ENCODE measurements around the gene OSBPL9.

The OSBPL9 gene

GRCh38 chr1:51649593-51650091 is 32.8 kb downstream of the OSBPL9 start:
- TF ChIP-seq CTCF (IDR thresholded peaks at IDR 0.05), result no peak
- H3K27ac ChIP-seq, result no peak overlapping the region
- no peaks in the 10 kb centered on the region for H3K27me3 ChIP-seq
- H3K4me1 ChIP-seq (ENCODE audit: control insufficient read depth in 1 of 2, insufficient read depth in 1 of 2, low read depth in 1 of 2, low read length in 1 of 2), result peaks cover 10 to 12% of the 10 kb centered on the region in 2 experiments
- no peaks in the 10 kb centered on the region for H3K9me3 ChIP-seq
- no peak overlapping the region for H3K4me3 ChIP-seq (ENCODE audit: low read depth in 1 of 2, low read length in 1 of 2)
- no peaks in the 10 kb centered on the region for H3K36me3 ChIP-seq

- no peaks in the 10 kb centered on the region for H3K36me3 ChIP-seq
- peaks cover 10 to 12% of the 10 kb centered on the region in 2 experiments for H3K4me1 ChIP-seq (ENCODE audit: control insufficient read depth in 1 of 2, insufficient read depth in 1 of 2, low read depth in 1 of 2, low read length in 1 of 2)
- H3K27ac ChIP-seq, result no peak overlapping the region
- H3K4me3 ChIP-seq (ENCODE audit: low read depth in 1 of 2, low read length in 1 of 2), result no peak overlapping the region
- no peaks in the 10 kb centered on the region for H3K9me3 ChIP-seq
- no peak for TF ChIP-seq CTCF (IDR thresholded peaks at IDR 0.05)
- H3K27me3 ChIP-seq, result no peaks in the 10 kb centered on the region
Measured at GRCh38 chr1:51650198-51650597, 33.3 kb downstream of the OSBPL9 start.

- Histone ChIP-seq H3K4me3 (ENCODE audit: low read depth in 1 of 2, low read length in 1 of 2) (no peak overlapping the region), H3K27me3 (no peaks in the 10 kb centered on the region)
- TF ChIP-seq CTCF (IDR thresholded peaks at IDR 0.05), result no peak
Measured at GRCh38 chr1:51651552-51651942, 34.7 kb downstream of the OSBPL9 start.

GRCh38 chr1:51652599-51652998 is 35.7 kb downstream of the OSBPL9 start:
- no peak overlapping the region for H3K27ac ChIP-seq
- TF ChIP-seq CTCF (IDR thresholded peaks at IDR 0.05), result no peak

More at GRCh38 chr1:51651552-51651942, 34.7 kb downstream of the OSBPL9 start:
- H3K27ac ChIP-seq, result no peak overlapping the region
- H3K36me3 ChIP-seq, result no peaks in the 10 kb centered on the region
- peaks cover 10 to 12% of the 10 kb centered on the region in 2 experiments for H3K4me1 ChIP-seq (ENCODE audit: control insufficient read depth in 1 of 2, insufficient read depth in 1 of 2, low read depth in 1 of 2, low read length in 1 of 2)
- H3K9me3 ChIP-seq, result no peaks in the 10 kb centered on the region

GRCh38 chr1:51653127-51653526 is 36.2 kb downstream of the OSBPL9 start:
- peaks cover 5 to 6% of the 10 kb centered on the region in 2 experiments for H3K4me1 ChIP-seq (ENCODE audit: control insufficient read depth in 1 of 2, insufficient read depth in 1 of 2, low read depth in 1 of 2, low read length in 1 of 2)
- H3K9me3 ChIP-seq, result no peaks in the 10 kb centered on the region

More at GRCh38 chr1:51652599-51652998, 35.7 kb downstream of the OSBPL9 start:
- peaks cover 10 to 11% of the 10 kb centered on the region in 2 experiments for H3K4me1 ChIP-seq (ENCODE audit: control insufficient read depth in 1 of 2, insufficient read depth in 1 of 2, low read depth in 1 of 2, low read length in 1 of 2)
- H3K36me3 ChIP-seq, result no peaks in the 10 kb centered on the region
- no peaks in the 10 kb centered on the region for H3K27me3 ChIP-seq
- no peak overlapping the region for H3K4me3 ChIP-seq (ENCODE audit: low read depth in 1 of 2, low read length in 1 of 2)
- H3K9me3 ChIP-seq, result no peaks in the 10 kb centered on the region

More at GRCh38 chr1:51653127-51653526, 36.2 kb downstream of the OSBPL9 start:
- no peaks in the 10 kb centered on the region for H3K36me3 ChIP-seq
- H3K4me3 ChIP-seq (ENCODE audit: low read depth in 1 of 2, low read length in 1 of 2), result no peak overlapping the region
- TF ChIP-seq CTCF (IDR thresholded peaks at IDR 0.05), result no peak
- no peak overlapping the region for H3K27ac ChIP-seq
- H3K27me3 ChIP-seq, result no peaks in the 10 kb centered on the region
